GM12875 (cell line): Measurements from ENCODE around the gene C22orf23.
"Not testable (repeated sequence)": the region's sequence is repeated elsewhere in the genome, so short reads cannot be mapped to it uniquely, and the experiment has no call there.

Experiments used
- H3K4me3 ChIP-seq: one replicate; pipeline ENCODE4 v1.5.1; 2011; ENCODE audit warnings: low read depth, low read length, control low read depth
- TF ChIP-seq, protein P1 (sequence below): IDR thresholded peaks from 2 replicates; pipeline ENCODE4 v1.5.1; 2011; ENCODE audit warnings: low read depth, mild to moderate bottlenecking, control low read depth, inconsistent platforms, low read length, moderate library complexity, borderline replicate concordance; ENCODE audit not compliant: insufficient read depth

Gene C22orf23

DNA sequence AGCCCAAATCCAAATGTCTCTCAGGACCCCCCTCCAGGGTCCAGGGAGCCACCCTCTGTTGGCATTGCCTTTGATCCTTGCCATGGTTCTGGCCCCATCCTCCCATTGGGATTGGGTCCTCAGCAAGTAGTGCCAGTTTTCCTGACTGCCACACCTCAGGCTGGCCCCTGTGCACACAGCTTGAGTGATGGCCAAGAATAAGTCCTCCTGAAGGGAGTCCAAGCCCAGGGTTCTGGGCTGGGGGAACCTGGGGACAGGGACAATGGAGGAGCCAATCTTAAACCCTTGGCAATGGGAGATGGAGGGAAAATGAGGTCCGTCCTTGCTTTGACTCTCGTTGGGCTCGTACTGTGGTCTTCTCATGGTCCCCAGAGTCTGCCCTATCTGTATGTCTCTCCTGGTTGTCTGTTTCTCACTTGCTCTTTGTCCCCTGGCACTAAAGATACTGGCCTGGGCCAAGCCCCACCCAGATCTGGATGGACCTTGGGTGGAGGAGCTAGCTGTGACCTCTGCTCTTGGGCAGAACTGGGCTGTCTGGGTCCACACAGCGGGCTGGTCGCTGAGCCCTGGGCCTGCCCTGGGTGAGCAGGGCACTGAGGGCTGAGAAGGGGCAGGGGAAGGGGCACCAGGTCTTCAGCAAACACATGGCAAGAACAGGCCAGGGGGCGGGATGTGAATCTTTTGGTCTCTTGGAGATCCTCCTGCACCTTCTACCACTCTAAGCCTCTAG, 28.0 kb upstream of the C22orf23 start:
- H3K4me3 ChIP-seq = no peak overlapping the region
- TF ChIP-seq, protein P1, sequence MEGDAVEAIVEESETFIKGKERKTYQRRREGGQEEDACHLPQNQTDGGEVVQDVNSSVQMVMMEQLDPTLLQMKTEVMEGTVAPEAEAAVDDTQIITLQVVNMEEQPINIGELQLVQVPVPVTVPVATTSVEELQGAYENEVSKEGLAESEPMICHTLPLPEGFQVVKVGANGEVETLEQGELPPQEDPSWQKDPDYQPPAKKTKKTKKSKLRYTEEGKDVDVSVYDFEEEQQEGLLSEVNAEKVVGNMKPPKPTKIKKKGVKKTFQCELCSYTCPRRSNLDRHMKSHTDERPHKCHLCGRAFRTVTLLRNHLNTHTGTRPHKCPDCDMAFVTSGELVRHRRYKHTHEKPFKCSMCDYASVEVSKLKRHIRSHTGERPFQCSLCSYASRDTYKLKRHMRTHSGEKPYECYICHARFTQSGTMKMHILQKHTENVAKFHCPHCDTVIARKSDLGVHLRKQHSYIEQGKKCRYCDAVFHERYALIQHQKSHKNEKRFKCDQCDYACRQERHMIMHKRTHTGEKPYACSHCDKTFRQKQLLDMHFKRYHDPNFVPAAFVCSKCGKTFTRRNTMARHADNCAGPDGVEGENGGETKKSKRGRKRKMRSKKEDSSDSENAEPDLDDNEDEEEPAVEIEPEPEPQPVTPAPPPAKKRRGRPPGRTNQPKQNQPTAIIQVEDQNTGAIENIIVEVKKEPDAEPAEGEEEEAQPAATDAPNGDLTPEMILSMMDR = no peak

DNA sequence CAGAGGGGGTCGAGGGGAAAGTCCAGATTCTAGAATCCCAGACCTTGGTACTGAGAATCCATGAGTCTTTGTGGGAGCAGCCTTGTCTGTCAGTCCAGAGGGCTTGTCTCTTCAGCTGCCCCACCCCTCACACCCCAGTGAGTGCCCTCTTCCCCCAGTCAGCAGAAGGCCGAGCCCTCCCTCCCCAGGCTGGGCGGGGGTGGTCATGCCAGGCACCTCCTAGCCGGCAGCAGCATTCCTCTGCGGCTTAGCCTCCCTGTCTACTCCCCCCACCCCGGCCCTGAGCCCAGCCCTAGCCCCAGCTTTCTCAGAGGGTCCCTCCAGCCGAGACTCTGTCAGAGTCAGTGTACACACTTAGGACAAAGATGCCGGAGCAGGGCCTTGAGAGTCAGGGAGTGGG, 26.4 kb upstream of the C22orf23 start:
- TF ChIP-seq, protein P1 = no peak
- H3K4me3 ChIP-seq = no peak overlapping the region

DNA sequence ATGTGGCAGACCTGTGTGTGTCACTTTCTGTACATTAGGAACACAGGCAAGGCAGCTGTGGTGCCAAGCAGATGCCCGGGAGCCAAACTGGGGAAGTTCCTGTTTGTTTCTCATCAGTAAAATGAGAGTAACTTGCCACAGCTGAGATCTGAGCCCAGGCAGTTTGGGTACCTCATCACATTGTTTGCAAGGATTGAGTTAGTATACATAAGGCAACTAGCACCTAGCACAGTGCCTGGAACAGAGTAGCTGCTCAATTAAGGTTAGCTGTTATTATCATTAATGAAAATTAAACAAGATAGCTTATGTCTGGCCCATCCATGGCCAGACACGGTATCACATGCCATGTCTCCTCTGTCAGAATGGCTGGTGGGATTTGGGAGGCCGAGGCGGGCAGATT, 23.1 kb upstream of the C22orf23 start:
- H3K4me3 ChIP-seq = no peak overlapping the region
- TF ChIP-seq, protein P1 = no peak

DNA sequence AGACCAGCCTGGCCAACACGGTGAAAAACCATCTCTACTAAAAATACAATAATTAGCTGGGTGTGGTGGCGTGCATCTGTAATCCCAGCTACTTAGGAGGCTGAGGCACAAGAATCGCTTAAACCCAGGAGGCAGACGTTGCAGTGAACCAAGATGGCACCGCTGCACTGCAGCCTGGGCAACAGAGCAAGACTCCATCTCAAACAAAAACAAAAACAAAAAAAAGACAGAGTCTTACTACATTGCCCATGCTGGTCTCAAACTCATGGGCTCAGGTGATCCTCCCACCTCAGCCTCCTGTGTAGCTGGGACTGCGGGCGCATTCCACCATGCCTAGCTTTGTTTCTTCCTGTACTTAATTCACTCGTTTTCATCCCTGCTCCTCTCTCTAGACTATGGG, 22.6 kb upstream of the C22orf23 start:
- not testable (repeated sequence) for H3K4me3 ChIP-seq

DNA sequence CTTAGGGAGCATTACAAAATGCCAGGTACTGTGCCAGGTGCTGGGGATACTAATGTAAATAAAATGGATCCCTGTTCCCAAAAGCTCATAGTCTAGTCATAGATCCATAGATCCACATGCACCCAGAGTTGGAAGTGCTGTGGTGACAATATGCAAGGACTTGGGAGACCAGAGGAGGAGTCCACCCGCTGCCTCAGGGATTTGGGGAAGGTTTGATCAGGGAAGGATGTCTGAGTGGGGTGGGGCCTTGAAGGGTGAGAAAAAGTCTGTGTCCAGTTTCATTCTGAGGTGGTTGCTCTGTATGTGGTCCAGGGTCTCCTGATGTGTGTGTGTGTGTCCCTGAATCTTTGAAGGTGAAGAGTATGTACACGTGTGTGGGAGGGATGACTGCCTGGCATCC, 21.8 kb upstream of the C22orf23 start:
- TF ChIP-seq, protein P1 = no peak

DNA sequence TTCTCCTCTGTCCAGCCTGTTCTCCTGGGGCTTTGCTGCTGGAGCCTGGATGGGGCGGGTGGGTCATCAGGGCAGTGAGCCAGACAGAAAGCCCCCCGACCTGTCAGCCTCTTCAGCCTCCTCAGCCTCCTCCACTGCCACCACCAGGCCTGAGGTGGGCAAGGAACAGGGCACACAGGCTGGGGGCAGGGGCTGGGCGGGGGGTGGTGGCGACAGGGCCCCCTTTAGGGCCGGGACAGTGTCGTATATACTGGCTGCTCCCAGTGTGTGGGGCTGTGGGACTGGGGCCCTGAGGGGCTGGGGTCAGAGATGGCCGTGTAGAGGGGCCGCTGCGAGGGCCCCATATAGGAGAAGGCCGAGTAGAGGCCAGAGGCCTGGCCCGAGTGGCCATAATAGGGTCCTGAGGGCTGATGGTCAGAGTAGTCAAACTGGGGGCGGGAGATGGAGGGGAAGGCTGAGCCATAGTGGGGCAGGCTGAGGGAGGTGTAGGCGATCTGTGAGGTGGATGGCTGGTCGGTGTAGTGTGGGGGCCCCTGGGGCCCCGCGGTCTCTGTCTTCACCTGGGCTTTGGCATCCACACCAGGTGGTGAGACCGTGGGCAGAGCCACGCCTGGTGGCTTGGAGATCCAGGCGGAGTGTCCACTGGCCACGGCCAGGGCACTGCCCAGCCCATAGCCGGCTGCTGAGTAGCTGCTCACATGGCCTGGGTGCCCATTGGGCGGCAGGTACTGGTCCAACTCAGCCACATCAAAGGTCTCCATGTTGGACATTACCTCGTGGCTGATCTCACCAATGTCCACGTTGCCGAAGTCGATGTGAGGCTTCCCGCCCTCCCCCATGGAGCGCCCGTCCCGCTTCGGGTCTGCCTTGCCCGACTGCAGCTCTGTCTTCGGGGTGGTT, 20.1 kb upstream of the C22orf23 start:
- no peak overlapping the region for H3K4me3 ChIP-seq
- TF ChIP-seq, protein P1 = no peak

More for the DNA sequence above, 21.8 kb upstream of the C22orf23 start:
- H3K4me3 ChIP-seq = no peak overlapping the region

DNA sequence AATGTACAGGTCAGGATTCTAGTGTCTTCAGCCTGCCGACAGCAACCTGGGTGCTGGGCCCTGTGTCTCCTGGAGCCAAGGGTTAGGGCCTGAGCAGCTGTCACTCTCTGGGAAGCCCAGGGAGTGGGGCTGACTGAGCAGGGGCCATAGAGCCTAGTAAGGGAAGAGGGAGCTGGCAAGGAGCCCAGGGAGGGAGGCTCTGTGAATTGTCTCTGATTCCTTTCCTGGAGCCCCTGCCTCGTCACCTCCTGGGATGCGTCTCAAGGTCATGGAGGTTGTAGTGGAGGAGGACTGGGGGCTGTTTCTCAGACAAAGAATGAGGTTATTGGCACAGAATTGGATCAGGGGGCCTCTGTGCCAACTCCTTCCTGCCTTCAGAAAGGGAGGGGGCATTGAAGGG, 19.1 kb upstream of the C22orf23 start:
- TF ChIP-seq, protein P1 = no peak
- no peak overlapping the region for H3K4me3 ChIP-seq
